GM19238 (cell line): ENCODE results near the gene SSBP3.

Experiments
- DNase-seq: peaks from one replicate; pipeline ENCODE4 v3.0.0; 2011; ENCODE audit warnings: low spot score; ENCODE audit not compliant: insufficient read length

SSBP3 gene

GRCh38 chr1:54271341-54271740 lies 134.9 kb downstream of the SSBP3 start:
- DNase-seq, result no peak

- DNase-seq, result no peak
These were observed 135.7 kb downstream of the SSBP3 start for GRCh38 chr1:54270543-54270942.

GRCh38 chr1:54268762-54269297 lies 137.4 kb downstream of the SSBP3 start:
- no peak for DNase-seq

GRCh38 chr1:54267815-54268761 lies 138.1 kb downstream of the SSBP3 start:
- DNase-seq, result no peak

- no peak for DNase-seq
These were observed 139.3 kb downstream of the SSBP3 start for GRCh38 chr1:54266908-54267307.

- DNase-seq, result no peak
These were observed 140.0 kb downstream of the SSBP3 start for GRCh38 chr1:54266195-54266594.

GRCh38 chr1:54265659-54266058 lies 140.5 kb downstream of the SSBP3 start:
- DNase-seq, result no peak

- DNase-seq, result no peak
These were observed 141.1 kb downstream of the SSBP3 start for GRCh38 chr1:54265126-54265525.

- no peak for DNase-seq
These were observed 142.5 kb downstream of the SSBP3 start for GRCh38 chr1:54263601-54264226.

GRCh38 chr1:54262244-54262643 lies 143.9 kb downstream of the SSBP3 start:
- DNase-seq, result no peak

GRCh38 chr1:54260810-54261209 lies 145.4 kb downstream of the SSBP3 start:
- no peak for DNase-seq

GRCh38 chr1:54259546-54260140 lies 146.6 kb downstream of the SSBP3 start:
- no peak for DNase-seq

GRCh38 chr1:54257876-54258275 lies 148.3 kb downstream of the SSBP3 start:
- DNase-seq, result no peak

GRCh38 chr1:54257346-54257620 lies 148.9 kb downstream of the SSBP3 start:
- DNase-seq, result no peak

GRCh38 chr1:54256522-54257345 lies 149.5 kb downstream of the SSBP3 start:
- no peak for DNase-seq

GRCh38 chr1:54255026-54255702 lies 151.0 kb downstream of the SSBP3 start:
- DNase-seq, result no peak

- no peak for DNase-seq
These were observed 152.1 kb downstream of the SSBP3 start for GRCh38 chr1:54254055-54254454.

- DNase-seq, result no peak
These were observed 152.7 kb downstream of the SSBP3 start for GRCh38 chr1:54253480-54253879.

GRCh38 chr1:54252371-54252936 lies 153.7 kb downstream of the SSBP3 start:
- no peak for DNase-seq

GRCh38 chr1:54250670-54251069 lies 155.5 kb downstream of the SSBP3 start:
- no peak for DNase-seq
